HEK293 (cell line): ENCODE results near the gene DDX28.

Experiments
- CTCF ChIP-seq: fragments of 450-650 bp; formaldehyde crosslinking; IDR thresholded peaks from 2 replicates; pipeline ENCODE4 v1.5.1; 2016; ENCODE audit warnings: missing biosample characterization, missing genetic modification characterization
- ZFP3 ChIP-seq: fragments of 450-650 bp; formaldehyde crosslinking; IDR thresholded peaks from 2 replicates; pipeline ENCODE4 v1.5.1; 2016; ENCODE audit warnings: low read depth, missing biosample characterization, missing genetic modification characterization
- ZNF777 ChIP-seq: fragments of 450-650 bp; formaldehyde crosslinking; IDR thresholded peaks from 2 replicates; pipeline ENCODE4 v1.5.1; 2017; ENCODE audit warnings: missing biosample characterization, missing genetic modification characterization, borderline replicate concordance

GRCh38 chr16:67982011-67982696 lies 40.9 kb downstream of the DDX28 start:
- TF ChIP-seq CTCF (tag by site-specific recombination), result no peak
- TF ChIP-seq ZNF777, result no peak
- no peak for TF ChIP-seq ZFP3
